ENCODE data around the gene CLDN17. TPM values are rescaled to one million over a fixed set of nuclear protein-coding genes. Genes with fewer than 3 reads are reported as not detected.

CLDN17 gene
- total and polyA plus RNA-seq, 2 of the 4 experiments (the other 2 are of a cell fraction) = not detected

DNA sequence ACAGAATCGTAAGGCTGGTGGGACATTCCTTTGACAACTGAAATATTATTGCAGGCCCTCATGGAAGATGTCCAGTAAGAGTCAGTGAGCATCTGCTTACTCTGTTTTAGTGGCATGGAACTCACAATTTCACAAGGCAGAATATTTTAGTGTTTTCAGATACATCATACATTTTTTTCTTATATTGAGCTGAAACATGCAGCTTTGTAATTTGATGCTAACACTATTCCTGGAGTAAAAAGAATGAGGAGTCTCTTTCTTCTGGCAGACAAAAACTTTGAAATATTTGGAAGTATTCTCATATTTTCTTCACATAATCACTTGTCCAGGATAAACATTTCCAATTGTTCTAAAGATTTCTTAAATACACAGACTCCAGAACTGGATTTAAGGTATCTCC, 17.7 kb downstream of the CLDN17 start:
- Histone ChIP-seq H2AK5ac (ENCODE audit: low read depth, low read length) (no peak overlapping the region), H4K8ac (ENCODE audit: low read depth in 2 of 2, low read length in 2 of 2) (no peak overlapping the region), H2AK9ac (replicated peaks; ENCODE audit: low read depth, low read length, poor library complexity) (no peak overlapping the region), H3K4me3 (ENCODE audit: insufficient read depth, low read depth, low read length) (no peak overlapping the region), H2AFZ (replicated peaks; ENCODE audit: low read length, poor library complexity) (no peak overlapping the region), H3K9me1 (ENCODE audit: insufficient read depth, low read length) (no peaks in the 10 kb centered on the region), H2BK120ac (ENCODE audit: low read depth, low read length) (no peak overlapping the region), H3K4me2 (ENCODE audit: low read depth, low read length) (no peak overlapping the region), H4K20me1 (ENCODE audit: insufficient read depth, low read length) (no peaks in the 10 kb centered on the region), H3K23ac (ENCODE audit: low read depth, low read length) (no peak overlapping the region), H4K91ac (ENCODE audit: insufficient read depth, low read depth, low read length) (no peak overlapping the region), H2BK20ac (ENCODE audit: low read depth, low read length) (no peak overlapping the region), H3K27ac (ENCODE audit: insufficient read depth, low read length) (no peak overlapping the region), H3K9me3 (ENCODE audit: control insufficient read depth, insufficient read depth, low read length) (peaks cover 8% of the 10 kb centered on the region; the same call in 1 of the 2 replicates), H2BK15ac (ENCODE audit: low read depth, low read length) (no peak overlapping the region), H3K18ac (ENCODE audit: low read depth, low read length) (no peak overlapping the region), H3K4ac (ENCODE audit: low read depth, low read length) (no peak overlapping the region), H3K56ac (ENCODE audit: extremely low read depth, insufficient read depth, low read length) (no peak overlapping the region), H4K5ac (ENCODE audit: low read depth, low read length) (no peak overlapping the region), H3K14ac (replicated peaks; ENCODE audit: low read depth, low read length) (no peak overlapping the region), H3K9ac (ENCODE audit: low read depth, low read length) (no peak overlapping the region), H3K79me1 (ENCODE audit: low read depth in 1 of 2, low read length in 2 of 2) (no peaks in the 10 kb centered on the region), H3K4me1 (ENCODE audit: control insufficient read depth, insufficient read depth, low read length) (no peaks in the 10 kb centered on the region), H3K36me3 (ENCODE audit: control insufficient read depth, insufficient read depth, low read length) (no peaks in the 10 kb centered on the region), H3K27me3 (ENCODE audit: control insufficient read depth, insufficient read depth, low read length) (no peaks in the 10 kb centered on the region), H2BK5ac (ENCODE audit: low read depth, low read length, poor library complexity, severe bottlenecking) (no peak overlapping the region)
- in situ Hi-C loops (cut with MboI; ENCODE audit: low sequenced_read_pairs) (no loop called here), dilution Hi-C loops (cut with HindIII; ENCODE audit: low sequenced_read_pairs, unreplicated experiment) (no loop called here), intact Hi-C loops (cut with micrococcal nuclease) (no loop called here)
- TF ChIP-seq RAD21 (IDR thresholded peaks at IDR 0.05; ENCODE audit: low read length) (no peak), MXI1 (IDR thresholded peaks at IDR 0.05; ENCODE audit: borderline replicate concordance, low read depth, low read length) (no peak), USF2 (IDR thresholded peaks at IDR 0.05; ENCODE audit: low read depth, low read length) (no peak), FOS (IDR thresholded peaks at IDR 0.05; ENCODE audit: low read depth, low read length) (no peak), ELK1 (IDR thresholded peaks at IDR 0.05; ENCODE audit: borderline replicate concordance, low read depth, low read length) (no peak), MAFK (IDR thresholded peaks at IDR 0.05; ENCODE audit: low read depth, low read length) (no peak), CHD1 (IDR thresholded peaks at IDR 0.05; ENCODE audit: low read depth, low read length) (no peak), RFX5 (IDR thresholded peaks at IDR 0.05; ENCODE audit: low read depth, low read length) (no peak), BHLHE40 (IDR thresholded peaks at IDR 0.05; ENCODE audit: low read depth, low read length) (no peak), RCOR1 (IDR thresholded peaks at IDR 0.05; ENCODE audit: insufficient replicate concordance, low read length) (no peak), MAZ (IDR thresholded peaks at IDR 0.05; ENCODE audit: borderline replicate concordance, low read depth, low read length) (no peak), NFE2L2 (IDR thresholded peaks at IDR 0.05; ENCODE audit: low read depth, low read length) (no peak), SMC3 (IDR thresholded peaks at IDR 0.05; ENCODE audit: low read depth, low read length) (no peak)
- TF ChIP-seq, protein P1, sequence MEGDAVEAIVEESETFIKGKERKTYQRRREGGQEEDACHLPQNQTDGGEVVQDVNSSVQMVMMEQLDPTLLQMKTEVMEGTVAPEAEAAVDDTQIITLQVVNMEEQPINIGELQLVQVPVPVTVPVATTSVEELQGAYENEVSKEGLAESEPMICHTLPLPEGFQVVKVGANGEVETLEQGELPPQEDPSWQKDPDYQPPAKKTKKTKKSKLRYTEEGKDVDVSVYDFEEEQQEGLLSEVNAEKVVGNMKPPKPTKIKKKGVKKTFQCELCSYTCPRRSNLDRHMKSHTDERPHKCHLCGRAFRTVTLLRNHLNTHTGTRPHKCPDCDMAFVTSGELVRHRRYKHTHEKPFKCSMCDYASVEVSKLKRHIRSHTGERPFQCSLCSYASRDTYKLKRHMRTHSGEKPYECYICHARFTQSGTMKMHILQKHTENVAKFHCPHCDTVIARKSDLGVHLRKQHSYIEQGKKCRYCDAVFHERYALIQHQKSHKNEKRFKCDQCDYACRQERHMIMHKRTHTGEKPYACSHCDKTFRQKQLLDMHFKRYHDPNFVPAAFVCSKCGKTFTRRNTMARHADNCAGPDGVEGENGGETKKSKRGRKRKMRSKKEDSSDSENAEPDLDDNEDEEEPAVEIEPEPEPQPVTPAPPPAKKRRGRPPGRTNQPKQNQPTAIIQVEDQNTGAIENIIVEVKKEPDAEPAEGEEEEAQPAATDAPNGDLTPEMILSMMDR (conservative IDR thresholded peaks at IDR 0.05; ENCODE audit: low read depth, low read length) = no peak
- BruUV-seq (replicated peaks) = no TSS peak
- no peak for DNase-seq
- POLR2A ChIA-PET (ENCODE audit: unreplicated experiment) = no interaction called here
- WGBS, 2 experiments (ENCODE audit: extremely low coverage in 2 of 2, insufficient read length in 1 of 2) = no CpG with 5 or more reads among the region's 1 CpG
- CTCF ChIA-PET = no interaction called here
- ATAC-seq (ENCODE audit: low read depth) = no peak
